H1 (cell line): ENCODE data around the gene RASGRF1. TPM values are rescaled to one million over a fixed set of nuclear protein-coding genes. Genes with fewer than 3 reads are reported as not detected.

ENCODE experiments used
- CTBP2 ChIP-seq: IDR thresholded peaks from 2 replicates; pipeline ENCODE4 v1.7.0; 2011; ENCODE audit warnings: borderline replicate concordance, mild to moderate bottlenecking, moderate library complexity, mixed read lengths, low read length; ENCODE audit not compliant: insufficient read depth, insufficient read length
- RFX5 ChIP-seq: IDR thresholded peaks from 2 replicates; pipeline ENCODE4 v1.6.1; 2011; ENCODE audit warnings: low read depth, low read length, improper control_type of control experiment, borderline replicate concordance
- SIRT6 ChIP-seq: IDR thresholded peaks from one replicate; pipeline ENCODE4 v1.7.1; 2012; ENCODE audit warnings: low read length, inconsistent platforms
- polyA plus RNA-seq, 7 experiments: library from polyadenylated mRNA; depleted of rRNA in 3 of 7; stranded (reverse) in 5 of 7; unstranded in 2 of 7; fragments of >200 nt in 5 of 7; fragments of 200-250 nt in 2 of 7; gene quantifications; 1 replicate in 5 of 7; 2 replicates in 1 of 7; 4 replicates in 1 of 7; pipeline versions ENCODE4 v1.2.1 to v1.2.3, GENCODE V29; 2011 to 2013; ENCODE audit warnings: missing spikeins in 2 of 7, mixed read lengths in 2 of 7
- total RNA-seq: library from RNA; stranded (reverse); fragmentation: NEBNext Ultra II Directional; extraction: Animal tissue kit (Norgen Biotek cat#: 25700); gene quantifications from 2 replicates; pipeline ENCODE4 v1.2.1, GENCODE V29; 2021

Gene RASGRF1
- total and polyA plus RNA-seq, 2 of the 8 experiments (the other 6 are each of a cell fraction or from before 2014, with no cell fraction given), result 0.42 to 0.67 TPM

DNA sequence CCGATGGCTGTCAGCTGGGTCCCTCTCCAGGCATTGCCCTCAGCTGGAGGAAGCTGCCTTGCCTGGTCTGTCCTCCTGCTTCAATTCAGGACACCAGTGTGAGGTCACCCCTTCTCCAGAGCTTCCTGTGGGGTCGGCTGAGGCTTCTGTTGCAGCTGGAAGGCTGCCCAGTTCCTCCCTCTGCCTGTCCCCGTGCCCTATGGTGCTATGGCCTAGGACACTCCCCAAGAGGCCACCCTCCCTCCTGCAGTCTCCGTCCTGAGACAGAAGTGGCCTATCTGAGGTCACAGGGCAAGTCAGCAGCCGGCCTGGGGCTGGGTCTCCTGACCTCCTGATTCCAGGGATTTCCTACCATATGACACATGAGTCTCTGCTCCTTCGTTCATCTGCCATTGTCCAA is 57.9 kb downstream of the RASGRF1 start (continued):
- no peak for TF ChIP-seq RFX5
- no peak for TF ChIP-seq SIRT6
- no peak for TF ChIP-seq CTBP2
- TF ChIP-seq, all 59 proteins: peak for 0
